H9 (cell line): ENCODE measurements around the gene GHRHR. TPM values are rescaled to one million over a fixed set of nuclear protein-coding genes. Genes with fewer than 3 reads are reported as not detected.

ENCODE experiments used
- DNase-seq: peaks from one replicate; pipeline ENCODE4 v3.0.0-alpha.2; 2017
- H2AFZ ChIP-seq: one replicate; pipeline ENCODE4 v1.6.1; 2013; ENCODE audit warnings: mild to moderate bottlenecking, low read length, control low read depth, moderate library complexity
- H2AK5ac ChIP-seq: 2 replicates; pipeline ENCODE4 v1.6.1; 2013; ENCODE audit warnings: low read length, control low read depth, mixed read lengths; ENCODE audit not compliant: insufficient read length
- H2BK120ac ChIP-seq: one replicate; pipeline ENCODE4 v1.6.1; 2013; ENCODE audit warnings: low read depth, mild to moderate bottlenecking, low read length, control low read depth, inconsistent platforms; ENCODE audit not compliant: poor library complexity, severe bottlenecking
- H2BK12ac ChIP-seq: 2 replicates; pipeline ENCODE4 v1.6.1; 2013; ENCODE audit warnings: low read length, control low read depth, mixed read lengths, low read depth; ENCODE audit not compliant: insufficient read length
- H2BK15ac ChIP-seq: 2 replicates; pipeline ENCODE4 v1.6.1; 2013; ENCODE audit warnings: low read depth, low read length, control low read depth
- H2BK20ac ChIP-seq: one replicate; pipeline ENCODE4 v1.6.1; 2013; ENCODE audit warnings: low read depth, mild to moderate bottlenecking, low read length, control low read depth, inconsistent platforms; ENCODE audit not compliant: poor library complexity, severe bottlenecking
- H2BK5ac ChIP-seq: 2 replicates; pipeline ENCODE4 v1.6.1; 2013; ENCODE audit warnings: low read length, control low read depth, mixed read lengths; ENCODE audit not compliant: insufficient read length
- H3K14ac ChIP-seq: 2 replicates; pipeline ENCODE4 v1.6.1; 2013; ENCODE audit warnings: low read length, control low read depth; ENCODE audit not compliant: insufficient read depth
- H3K18ac ChIP-seq: 2 replicates; pipeline ENCODE4 v1.6.1; 2013; ENCODE audit warnings: low read depth, mild to moderate bottlenecking, mixed read lengths, low read length, control low read depth; ENCODE audit not compliant: insufficient read length
- H3K23ac ChIP-seq: 2 replicates; pipeline ENCODE4 v1.6.1; 2013; ENCODE audit warnings: low read length, control low read depth, mixed read lengths, low read depth; ENCODE audit not compliant: insufficient read length
- H3K23me2 ChIP-seq: 2 replicates; pipeline ENCODE4 v1.6.1; 2013; ENCODE audit warnings: low read depth, mild to moderate bottlenecking, mixed read lengths, low read length, control low read depth; ENCODE audit not compliant: insufficient read length, poor library complexity, severe bottlenecking
- H3K27ac ChIP-seq: 2 replicates; pipeline ENCODE4 v1.5.1; 2013; ENCODE audit warnings: low read length, control low read depth, mixed read lengths, low read depth; ENCODE audit not compliant: insufficient read length
- H3K27me3 ChIP-seq: 2 replicates; pipeline ENCODE4 v1.6.1; 2013; ENCODE audit warnings: low read length, control low read depth, inconsistent platforms; ENCODE audit not compliant: insufficient read depth
- H3K4ac ChIP-seq: 2 replicates; pipeline ENCODE4 v1.6.1; 2013; ENCODE audit warnings: low read depth, mild to moderate bottlenecking, control low read depth, inconsistent platforms, low read length, moderate library complexity
- H3K4me1 ChIP-seq: 2 replicates; pipeline ENCODE4 v1.6.1; 2013; ENCODE audit warnings: low read length, control low read depth, inconsistent platforms; ENCODE audit not compliant: insufficient read depth
- H3K4me2 ChIP-seq: 2 replicates; pipeline ENCODE4 v1.6.1; 2013; ENCODE audit warnings: low read length, control low read depth, mixed read lengths; ENCODE audit not compliant: insufficient read length, insufficient read depth
- H3K56ac ChIP-seq: 2 replicates; pipeline ENCODE4 v1.6.1; 2013; ENCODE audit warnings: low read depth, mild to moderate bottlenecking, mixed read lengths, low read length, control low read depth; ENCODE audit not compliant: insufficient read length
- H3K79me1 ChIP-seq: 2 replicates; pipeline ENCODE4 v1.6.1; 2013; ENCODE audit warnings: low read depth, mild to moderate bottlenecking, moderate library complexity, low read length, control low read depth, inconsistent platforms; ENCODE audit not compliant: insufficient read depth, poor library complexity, severe bottlenecking
- H3K79me2 ChIP-seq: 2 replicates; pipeline ENCODE4 v1.6.1; 2013; ENCODE audit warnings: low read length, control low read depth, inconsistent platforms; ENCODE audit not compliant: insufficient read depth
- H3K9ac ChIP-seq: 2 replicates; pipeline ENCODE4 v1.6.1; 2013; ENCODE audit warnings: low read length, control low read depth, mixed read lengths; ENCODE audit not compliant: insufficient read length; ENCODE audit errors: extremely low read depth
- H3K9me3 ChIP-seq: one replicate; pipeline ENCODE4 v1.6.1; 2013; ENCODE audit warnings: low read depth, low read length, inconsistent platforms; ENCODE audit not compliant: control insufficient read depth
- H3T11ph ChIP-seq: one replicate; pipeline ENCODE4 v1.6.1; 2013; ENCODE audit warnings: mild to moderate bottlenecking, low read length, control low read depth, inconsistent platforms
- H4K20me1 ChIP-seq: one replicate; pipeline ENCODE4 v1.6.1; 2013; ENCODE audit not compliant: control insufficient read depth, insufficient read length, insufficient read depth
- H4K5ac ChIP-seq: 2 replicates; pipeline ENCODE4 v1.6.1; 2013; ENCODE audit warnings: low read depth, mild to moderate bottlenecking, mixed read lengths, low read length, control low read depth; ENCODE audit not compliant: insufficient read length
- H4K8ac ChIP-seq: replicated peaks from 2 replicates; pipeline ENCODE4 v1.6.1; 2013; ENCODE audit warnings: low read length, control low read depth, mixed read lengths, low read depth; ENCODE audit not compliant: insufficient read length
- H4K91ac ChIP-seq: 2 replicates; pipeline ENCODE4 v1.6.1; 2013; ENCODE audit warnings: low read depth, mild to moderate bottlenecking, moderate library complexity, mixed read lengths, low read length, control low read depth; ENCODE audit not compliant: insufficient read length
- H3K27ac Mint-ChIP-seq, 3 experiments: 2 replicates in 2 of 3; 3 replicates in 1 of 3; pipeline ENCODE4 v1.8.0; 2020 to 2021; ENCODE audit warnings: mixed read lengths in 3 of 3, mild to moderate bottlenecking in 1 of 3, moderate library complexity in 1 of 3
- H3K27me3 Mint-ChIP-seq: 2 replicates; pipeline ENCODE4 v1.8.0; 2021; ENCODE audit warnings: low read depth, mild to moderate bottlenecking, moderate library complexity, mixed read lengths
- H3K36me3 Mint-ChIP-seq, 3 experiments: 2 replicates in 2 of 3; 3 replicates in 1 of 3; pipeline ENCODE4 v1.8.0; 2020 to 2021; ENCODE audit warnings: low read depth in 3 of 3, mixed read lengths in 3 of 3; ENCODE audit not compliant: insufficient read depth in 1 of 3
- H3K4me1 Mint-ChIP-seq, 2 experiments: 2 replicates each; pipeline ENCODE4 v1.8.0; 2020; ENCODE audit warnings: mixed read lengths in 2 of 2
- H3K4me3 Mint-ChIP-seq, 2 experiments: 2 replicates in 1 of 2; 3 replicates in 1 of 2; pipeline ENCODE4 v1.8.0; 2020 to 2021; ENCODE audit warnings: mild to moderate bottlenecking in 2 of 2, mixed read lengths in 2 of 2, moderate library complexity in 1 of 2
- H3K9me3 Mint-ChIP-seq, 2 experiments: 2 replicates in 1 of 2; 3 replicates in 1 of 2; pipeline ENCODE4 v1.8.0; 2020; ENCODE audit warnings: mild to moderate bottlenecking in 2 of 2, mixed read lengths in 2 of 2, moderate library complexity in 1 of 2
- WGBS: extraction: QIAGEN DNeasy Blood & Tissue Kit; methylation state at CpG from one replicate; pipeline ENCODE4 v1.1.7; 2013; ENCODE audit warnings: missing lambda C conversion rate, low lambda C conversion rate, mixed read lengths; ENCODE audit not compliant: insufficient read length; ENCODE audit errors: extremely low coverage; 5-methylcytosine and 5-hydroxymethylcytosine counted together
- total RNA-seq: library from RNA; stranded (reverse); gene quantifications from 2 replicates; pipeline ENCODE4 v1.2.1, GENCODE V29; 2021
- TF ChIP-seq, protein P1 (sequence below): fragments of 200-600 bp; sonication (generic); conservative IDR thresholded peaks from 3 replicates; pipeline ENCODE4 v1.8.0; 2021; ENCODE audit warnings: antibody characterized with exemption, mild to moderate bottlenecking

GHRHR gene
- total RNA-seq, 1 experiment from 2014 or later, result 7.4 TPM

DNA sequence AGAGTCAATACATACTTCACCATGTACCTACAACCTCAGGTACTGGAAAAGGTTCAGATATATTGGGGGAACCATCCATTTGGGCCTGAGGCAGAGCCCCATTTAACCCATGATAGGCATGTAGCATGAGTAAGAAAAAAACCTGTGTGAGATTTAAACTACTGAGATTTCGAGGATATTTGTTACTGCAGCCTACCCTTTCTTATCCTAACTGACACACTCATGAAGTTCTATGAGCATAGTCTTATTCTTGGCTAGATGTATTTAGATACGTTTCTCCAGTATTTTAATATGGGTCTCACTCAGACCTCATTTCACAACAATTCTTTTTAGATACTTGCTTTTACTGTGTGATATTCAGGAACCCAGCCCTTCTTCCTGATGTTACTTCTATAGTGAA lies 39.3 kb downstream of the GHRHR start:
- no peak overlapping the region for H2BK5ac ChIP-seq
- H3K4me2 ChIP-seq, result no peak overlapping the region
- no peak overlapping the region for H3K14ac ChIP-seq
- no peak overlapping the region for H2AK5ac ChIP-seq
- Mint-ChIP-seq H3K27ac (no peak overlapping the region), H3K9me3 (peaks cover 0 to 4% of the 10 kb centered on the region in 2 experiments; a peak in 1 of 5 replicates), H3K4me3 (no peak overlapping the region), H3K4me1 (peaks cover 19 to 31% of the 10 kb centered on the region in 2 experiments), H3K36me3 (peaks cover 0 to 7% (median 0%) of the 10 kb centered on the region in 3 experiments; a peak in 4 of 7 replicates), H3K27me3 (0 out of 2 replicates have a peak, but pooled peaks cover 2% of the 10 kb centered on the region)
- no peak overlapping the region for H2BK20ac ChIP-seq
- no peak overlapping the region for H3K4ac ChIP-seq
- TF ChIP-seq, protein P1, sequence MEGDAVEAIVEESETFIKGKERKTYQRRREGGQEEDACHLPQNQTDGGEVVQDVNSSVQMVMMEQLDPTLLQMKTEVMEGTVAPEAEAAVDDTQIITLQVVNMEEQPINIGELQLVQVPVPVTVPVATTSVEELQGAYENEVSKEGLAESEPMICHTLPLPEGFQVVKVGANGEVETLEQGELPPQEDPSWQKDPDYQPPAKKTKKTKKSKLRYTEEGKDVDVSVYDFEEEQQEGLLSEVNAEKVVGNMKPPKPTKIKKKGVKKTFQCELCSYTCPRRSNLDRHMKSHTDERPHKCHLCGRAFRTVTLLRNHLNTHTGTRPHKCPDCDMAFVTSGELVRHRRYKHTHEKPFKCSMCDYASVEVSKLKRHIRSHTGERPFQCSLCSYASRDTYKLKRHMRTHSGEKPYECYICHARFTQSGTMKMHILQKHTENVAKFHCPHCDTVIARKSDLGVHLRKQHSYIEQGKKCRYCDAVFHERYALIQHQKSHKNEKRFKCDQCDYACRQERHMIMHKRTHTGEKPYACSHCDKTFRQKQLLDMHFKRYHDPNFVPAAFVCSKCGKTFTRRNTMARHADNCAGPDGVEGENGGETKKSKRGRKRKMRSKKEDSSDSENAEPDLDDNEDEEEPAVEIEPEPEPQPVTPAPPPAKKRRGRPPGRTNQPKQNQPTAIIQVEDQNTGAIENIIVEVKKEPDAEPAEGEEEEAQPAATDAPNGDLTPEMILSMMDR, result no peak
- no peak overlapping the region for H4K91ac ChIP-seq
- no peak overlapping the region for H3T11ph ChIP-seq
- 0 out of 2 replicates have a peak, but pooled peaks cover 2% of the 10 kb centered on the region for H3K4me1 ChIP-seq
- no peak overlapping the region for H3K56ac ChIP-seq
- H3K23me2 ChIP-seq, result no peaks in the 10 kb centered on the region
- no peak overlapping the region for H3K18ac ChIP-seq
- H4K5ac ChIP-seq, result no peak overlapping the region
- no peak overlapping the region for H3K23ac ChIP-seq
- H2BK12ac ChIP-seq, result no peak overlapping the region
- no peaks in the 10 kb centered on the region for H4K20me1 ChIP-seq
- no peak overlapping the region for H2BK15ac ChIP-seq
- H3K79me1 ChIP-seq, result no peaks in the 10 kb centered on the region
- H3K9me3 ChIP-seq, result no peaks in the 10 kb centered on the region
- 0 out of 2 replicates have a peak, but pooled peaks cover 2% of the 10 kb centered on the region for H3K27me3 ChIP-seq
- WGBS, result no CpG with 5 or more reads among the region's 2 CpGs
- no peaks in the 10 kb centered on the region for H3K79me2 ChIP-seq
- H4K8ac ChIP-seq, result no peak overlapping the region
- H2AFZ ChIP-seq, result no peak overlapping the region
- DNase-seq, result no peak
- no peak overlapping the region for H2BK120ac ChIP-seq
- H3K27ac ChIP-seq, result no peak overlapping the region
- no peak overlapping the region for H3K9ac ChIP-seq
